ENCODE measurements around the gene PALMD. TPM values are rescaled to one million over a fixed set of nuclear protein-coding genes. Genes with fewer than 3 reads are reported as not detected.

Gene PALMD
- total and polyA plus RNA-seq, 9 donors: 75.7 to 104 (median 93.8) TPM

- no peak for DNase-seq
- no CpG with 5 or more reads among the region's 2 CpGs for WGBS (ENCODE audit: insufficient coverage)
- Histone ChIP-seq H3K27me3 (ENCODE audit: control insufficient read depth, insufficient read depth, low read length) (no peaks in the 10 kb centered on the region), H3K4me1 (ENCODE audit: control insufficient read depth, insufficient read depth, low read length) (peaks cover 14% of the 10 kb centered on the region), H3K36me3 (ENCODE audit: control insufficient read depth, insufficient read depth, low read length) (peaks cover 18% of the 10 kb centered on the region), H3K27ac (ENCODE audit: low read length) (no peak overlapping the region), H3K9me3 (replicated peaks; ENCODE audit: control insufficient read depth, low read depth, low read length) (no peaks in the 10 kb centered on the region), H3K4me3 (ENCODE audit: low read length) (no peak overlapping the region)
Measured at GRCh38 chr1:99669821-99670220, 23.9 kb downstream of the PALMD start.

- no peaks in the 10 kb centered on the region for H3K27me3 ChIP-seq (ENCODE audit: control insufficient read depth, insufficient read depth, low read length)
- no peak for DNase-seq
- no peaks in the 10 kb centered on the region for H3K9me3 ChIP-seq (replicated peaks; ENCODE audit: control insufficient read depth, low read depth, low read length)
- 50% methylated on average over 1 of the region's 1 CpG for WGBS (ENCODE audit: insufficient coverage)
- H3K4me1 ChIP-seq (ENCODE audit: control insufficient read depth, insufficient read depth, low read length): peaks cover 15% of the 10 kb centered on the region
- H3K27ac ChIP-seq (ENCODE audit: low read length): no peak overlapping the region
- no peak overlapping the region for H3K4me3 ChIP-seq (ENCODE audit: low read length)
- H3K36me3 ChIP-seq (ENCODE audit: control insufficient read depth, insufficient read depth, low read length): peaks cover 18% of the 10 kb centered on the region
Measured at GRCh38 chr1:99670583-99670982, 24.7 kb downstream of the PALMD start.

- peaks cover 18% of the 10 kb centered on the region for H3K36me3 ChIP-seq (ENCODE audit: control insufficient read depth, insufficient read depth, low read length)
- H3K27ac ChIP-seq (ENCODE audit: low read length): peak overlapping the region; percentile 31
- no peaks in the 10 kb centered on the region for H3K27me3 ChIP-seq (ENCODE audit: control insufficient read depth, insufficient read depth, low read length)
- 67% methylated on average over 3 of the region's 4 CpGs for WGBS (ENCODE audit: insufficient coverage)
- H3K4me1 ChIP-seq (ENCODE audit: control insufficient read depth, insufficient read depth, low read length): peaks cover 15% of the 10 kb centered on the region
- no peaks in the 10 kb centered on the region for H3K9me3 ChIP-seq (replicated peaks; ENCODE audit: control insufficient read depth, low read depth, low read length)
- H3K4me3 ChIP-seq (ENCODE audit: low read length): no peak overlapping the region
- DNase-seq: no peak
Measured at GRCh38 chr1:99672038-99672437, 26.1 kb downstream of the PALMD start.

- H3K4me1 ChIP-seq (ENCODE audit: control insufficient read depth, insufficient read depth, low read length): peaks cover 15% of the 10 kb centered on the region
- H3K4me3 ChIP-seq (ENCODE audit: low read length): no peak overlapping the region
- H3K9me3 ChIP-seq (replicated peaks; ENCODE audit: control insufficient read depth, low read depth, low read length): no peaks in the 10 kb centered on the region
- peak; percentile 81 for DNase-seq
- peak overlapping the region; percentile 31 for H3K27ac ChIP-seq (ENCODE audit: low read length)
- 33% methylated on average over 1 of the region's 6 CpGs for WGBS (ENCODE audit: insufficient coverage)
- peaks cover 20% of the 10 kb centered on the region for H3K36me3 ChIP-seq (ENCODE audit: control insufficient read depth, insufficient read depth, low read length)
- no peaks in the 10 kb centered on the region for H3K27me3 ChIP-seq (ENCODE audit: control insufficient read depth, insufficient read depth, low read length)
Measured at GRCh38 chr1:99672530-99673213, 26.8 kb downstream of the PALMD start.

- WGBS (ENCODE audit: insufficient coverage): no CpG with 5 or more reads among the region's 5 CpGs
- peak; percentile 22 for DNase-seq
- H3K27ac ChIP-seq (ENCODE audit: low read length): no peak overlapping the region
- H3K4me3 ChIP-seq (ENCODE audit: low read length): no peak overlapping the region
- H3K4me1 ChIP-seq (ENCODE audit: control insufficient read depth, insufficient read depth, low read length): peaks cover 15% of the 10 kb centered on the region
- no peaks in the 10 kb centered on the region for H3K27me3 ChIP-seq (ENCODE audit: control insufficient read depth, insufficient read depth, low read length)
- peaks cover 16% of the 10 kb centered on the region for H3K36me3 ChIP-seq (ENCODE audit: control insufficient read depth, insufficient read depth, low read length)
- no peaks in the 10 kb centered on the region for H3K9me3 ChIP-seq (replicated peaks; ENCODE audit: control insufficient read depth, low read depth, low read length)
Measured at GRCh38 chr1:99673315-99673714, 27.4 kb downstream of the PALMD start.

GRCh38 chr1:99674115-99675064, 28.5 kb downstream of the PALMD start:
- Histone ChIP-seq H3K4me3 (ENCODE audit: low read length) (no peak overlapping the region), H3K27me3 (ENCODE audit: control insufficient read depth, insufficient read depth, low read length) (no peaks in the 10 kb centered on the region), H3K4me1 (ENCODE audit: control insufficient read depth, insufficient read depth, low read length) (peaks cover 15% of the 10 kb centered on the region), H3K9me3 (replicated peaks; ENCODE audit: control insufficient read depth, low read depth, low read length) (no peaks in the 10 kb centered on the region), H3K27ac (ENCODE audit: low read length) (peak overlapping the region; percentile 0), H3K36me3 (ENCODE audit: control insufficient read depth, insufficient read depth, low read length) (peaks cover 11% of the 10 kb centered on the region)
- peak; percentile 20 for DNase-seq
- WGBS (ENCODE audit: insufficient coverage): 60% methylated on average over 1 of the region's 6 CpGs

- no peaks in the 10 kb centered on the region for H3K27me3 ChIP-seq (ENCODE audit: control insufficient read depth, insufficient read depth, low read length)
- H3K9me3 ChIP-seq (replicated peaks; ENCODE audit: control insufficient read depth, low read depth, low read length): no peaks in the 10 kb centered on the region
- peak overlapping the region; percentile 0 for H3K27ac ChIP-seq (ENCODE audit: low read length)
- H3K4me3 ChIP-seq (ENCODE audit: low read length): no peak overlapping the region
- peaks cover 8% of the 10 kb centered on the region for H3K36me3 ChIP-seq (ENCODE audit: control insufficient read depth, insufficient read depth, low read length)
- peak; percentile 33 for DNase-seq
- peaks cover 15% of the 10 kb centered on the region for H3K4me1 ChIP-seq (ENCODE audit: control insufficient read depth, insufficient read depth, low read length)
Measured at GRCh38 chr1:99675292-99675691, 29.4 kb downstream of the PALMD start.

- no peak for DNase-seq
- H3K36me3 ChIP-seq (ENCODE audit: control insufficient read depth, insufficient read depth, low read length): peaks cover 6% of the 10 kb centered on the region
- WGBS (ENCODE audit: insufficient coverage): no CpG with 5 or more reads among the region's 1 CpG
- H3K4me1 ChIP-seq (ENCODE audit: control insufficient read depth, insufficient read depth, low read length): peaks cover 13% of the 10 kb centered on the region
- H3K4me3 ChIP-seq (ENCODE audit: low read length): no peak overlapping the region
- no peak overlapping the region for H3K27ac ChIP-seq (ENCODE audit: low read length)
- no peaks in the 10 kb centered on the region for H3K27me3 ChIP-seq (ENCODE audit: control insufficient read depth, insufficient read depth, low read length)
- H3K9me3 ChIP-seq (replicated peaks; ENCODE audit: control insufficient read depth, low read depth, low read length): no peaks in the 10 kb centered on the region
Measured at GRCh38 chr1:99675994-99676393, 30.1 kb downstream of the PALMD start.

- Histone ChIP-seq H3K4me3 (ENCODE audit: low read length) (no peak overlapping the region), H3K27ac (ENCODE audit: low read length) (no peak overlapping the region), H3K9me3 (replicated peaks; ENCODE audit: control insufficient read depth, low read depth, low read length) (no peaks in the 10 kb centered on the region), H3K27me3 (ENCODE audit: control insufficient read depth, insufficient read depth, low read length) (no peaks in the 10 kb centered on the region), H3K4me1 (ENCODE audit: control insufficient read depth, insufficient read depth, low read length) (peaks cover 10% of the 10 kb centered on the region), H3K36me3 (ENCODE audit: control insufficient read depth, insufficient read depth, low read length) (peaks cover 3% of the 10 kb centered on the region)
- no peak for DNase-seq
Measured at GRCh38 chr1:99676876-99677275, 31.0 kb downstream of the PALMD start.

- Histone ChIP-seq H3K4me1 (ENCODE audit: control insufficient read depth, insufficient read depth, low read length) (peaks cover 6% of the 10 kb centered on the region), H3K27me3 (ENCODE audit: control insufficient read depth, insufficient read depth, low read length) (no peaks in the 10 kb centered on the region), H3K4me3 (ENCODE audit: low read length) (no peak overlapping the region), H3K27ac (ENCODE audit: low read length) (no peak overlapping the region), H3K9me3 (replicated peaks; ENCODE audit: control insufficient read depth, low read depth, low read length) (no peaks in the 10 kb centered on the region), H3K36me3 (ENCODE audit: control insufficient read depth, insufficient read depth, low read length) (peaks cover 3% of the 10 kb centered on the region)
- peak; percentile 32 for DNase-seq
- no CpG with 5 or more reads among the region's 2 CpGs for WGBS (ENCODE audit: insufficient coverage)
Measured at GRCh38 chr1:99677416-99677815, 31.5 kb downstream of the PALMD start.
